Epithelial cell of prostate (primary cell): ENCODE results near the gene ZYG11A.

Source experiments
- DNase-seq: peaks from one replicate; pipeline ENCODE4 v3.0.0-alpha.2; 2011; ENCODE audit warnings: low read depth, low spot score
- H3K27ac ChIP-seq: fragments of 450-650 bp; 2 replicates; pipeline ENCODE4 v1.5.1; 2017; ENCODE audit warnings: mild to moderate bottlenecking

The ZYG11A gene

DNA sequence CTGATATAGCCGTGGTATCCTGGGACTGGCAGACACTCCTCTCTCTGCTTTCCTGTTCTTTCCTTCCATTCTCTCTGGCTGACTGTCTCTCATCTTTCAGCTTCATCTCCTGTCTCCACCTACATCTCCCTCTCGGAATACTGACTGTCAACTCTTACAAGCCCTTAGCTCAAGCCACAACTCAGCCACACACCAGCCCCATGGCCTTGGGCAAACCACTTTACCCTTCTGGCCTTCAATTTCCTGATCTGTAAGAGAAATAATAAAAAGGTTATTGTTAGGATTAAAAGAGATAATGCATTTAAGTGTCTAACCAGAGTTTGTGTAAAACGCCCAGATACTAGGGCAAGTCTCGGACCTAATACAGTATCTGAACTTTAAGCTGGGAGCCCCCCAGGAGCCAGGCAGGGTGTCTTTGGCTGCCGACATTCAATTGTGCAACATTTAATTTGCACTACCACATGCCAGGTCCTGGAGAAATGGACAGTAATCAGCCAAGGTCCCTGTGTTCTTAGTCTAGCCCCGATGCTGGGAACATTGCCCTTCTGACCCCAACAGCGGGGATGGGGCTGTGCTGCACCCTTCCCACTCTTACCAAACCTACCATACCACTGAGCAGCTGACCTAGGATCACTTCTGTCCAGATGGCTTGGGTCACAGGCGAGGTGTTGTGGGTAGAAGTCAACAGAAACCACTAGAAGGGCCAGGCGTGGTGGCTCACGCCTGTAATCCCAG is 73.8 kb downstream of the ZYG11A start:
- no peak for DNase-seq
- no peak overlapping the region for H3K27ac ChIP-seq

DNA sequence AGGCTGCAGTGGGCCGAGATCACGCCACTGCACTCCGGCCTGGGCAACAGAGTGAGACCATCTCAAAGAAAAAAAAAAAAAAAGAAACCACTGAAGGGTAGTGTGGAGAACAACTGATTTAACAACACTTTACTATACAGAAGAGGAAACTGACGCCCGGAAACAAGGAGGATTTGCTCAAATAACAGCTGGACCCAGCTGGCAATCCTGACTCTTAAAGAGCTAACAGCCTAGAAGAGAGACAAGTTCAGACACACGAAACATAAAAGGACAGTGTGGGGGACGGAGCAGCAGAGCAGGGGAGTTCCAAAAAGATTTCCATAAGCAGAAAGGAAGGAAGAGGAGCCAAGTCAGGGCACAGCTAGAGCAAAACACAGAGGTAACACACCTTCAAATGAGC is 74.6 kb downstream of the ZYG11A start:
- H3K27ac ChIP-seq: no peak overlapping the region
- DNase-seq: no peak

DNA sequence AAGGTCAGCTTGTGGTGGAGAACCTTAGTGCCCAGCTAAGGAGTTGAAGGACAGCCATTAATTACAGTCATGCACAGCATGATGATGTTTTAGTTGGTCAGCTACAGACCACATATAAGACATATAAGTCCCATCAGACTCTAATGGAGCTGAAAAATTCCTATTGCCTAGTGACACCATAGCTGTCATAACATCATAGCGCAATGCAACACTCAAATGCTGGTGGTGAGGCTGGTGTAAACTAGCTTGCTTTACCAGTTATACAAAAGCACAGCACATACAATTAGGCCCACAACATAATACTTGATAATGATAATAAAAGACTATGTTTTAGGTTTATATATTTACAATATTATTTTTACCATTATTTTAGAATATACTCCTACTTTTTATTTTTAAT is 75.0 kb downstream of the ZYG11A start:
- H3K27ac ChIP-seq: no peak overlapping the region
- no peak for DNase-seq

DNA sequence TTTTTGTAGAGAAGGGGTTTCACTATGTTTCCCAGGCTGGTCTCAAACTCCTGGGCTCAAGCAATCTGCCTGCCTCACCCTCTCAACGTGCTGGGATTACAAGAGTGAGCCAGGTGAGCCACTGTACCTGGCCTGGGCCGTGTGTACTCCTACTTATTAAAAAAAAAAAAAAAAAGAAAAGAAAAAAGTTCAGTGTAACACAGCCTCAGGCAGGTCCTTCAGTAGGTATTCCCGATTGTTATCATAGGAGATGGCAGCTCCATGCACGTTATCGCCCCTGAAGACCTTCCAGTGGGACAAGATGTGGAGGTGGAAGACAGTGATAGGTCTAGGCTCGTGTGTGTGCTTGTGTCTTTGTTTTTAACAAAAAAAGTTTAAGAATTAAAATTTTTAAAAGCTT is 75.6 kb downstream of the ZYG11A start:
- no peak for DNase-seq
- H3K27ac ChIP-seq: no peak overlapping the region

DNA sequence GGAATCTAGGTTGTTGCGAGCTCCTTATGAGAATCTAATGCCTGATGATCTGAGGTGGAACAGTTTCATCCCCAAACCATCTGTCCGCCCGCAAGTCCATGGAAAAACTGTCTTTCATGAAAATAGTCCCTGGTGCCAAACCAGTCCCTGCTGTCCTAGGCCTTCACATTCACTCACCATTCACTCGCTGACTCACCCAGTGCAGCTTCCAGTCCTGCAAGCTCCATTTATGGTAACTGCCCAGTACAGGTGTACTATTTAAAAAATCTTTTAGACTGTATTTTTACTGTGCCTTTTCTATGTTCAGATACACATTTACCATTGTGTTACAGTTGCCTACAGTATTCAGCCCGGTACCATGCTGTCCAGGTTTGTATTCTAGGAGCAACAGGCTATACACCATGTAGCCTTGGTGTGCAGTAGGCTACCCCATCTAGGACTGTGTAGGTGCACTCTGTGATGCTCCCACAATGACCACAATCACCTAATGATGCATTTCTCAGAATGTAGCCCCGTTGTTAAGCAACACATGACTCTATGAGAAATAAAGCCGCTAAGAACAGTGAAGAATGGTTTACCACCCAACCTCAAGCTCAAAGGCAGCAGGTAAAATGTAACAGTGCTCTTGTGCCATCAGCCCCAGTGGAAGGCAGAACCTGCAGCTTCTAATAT is 76.6 kb downstream of the ZYG11A start:
- H3K27ac ChIP-seq: peak overlapping the region; percentile 1
- DNase-seq: peak; percentile 20

DNA sequence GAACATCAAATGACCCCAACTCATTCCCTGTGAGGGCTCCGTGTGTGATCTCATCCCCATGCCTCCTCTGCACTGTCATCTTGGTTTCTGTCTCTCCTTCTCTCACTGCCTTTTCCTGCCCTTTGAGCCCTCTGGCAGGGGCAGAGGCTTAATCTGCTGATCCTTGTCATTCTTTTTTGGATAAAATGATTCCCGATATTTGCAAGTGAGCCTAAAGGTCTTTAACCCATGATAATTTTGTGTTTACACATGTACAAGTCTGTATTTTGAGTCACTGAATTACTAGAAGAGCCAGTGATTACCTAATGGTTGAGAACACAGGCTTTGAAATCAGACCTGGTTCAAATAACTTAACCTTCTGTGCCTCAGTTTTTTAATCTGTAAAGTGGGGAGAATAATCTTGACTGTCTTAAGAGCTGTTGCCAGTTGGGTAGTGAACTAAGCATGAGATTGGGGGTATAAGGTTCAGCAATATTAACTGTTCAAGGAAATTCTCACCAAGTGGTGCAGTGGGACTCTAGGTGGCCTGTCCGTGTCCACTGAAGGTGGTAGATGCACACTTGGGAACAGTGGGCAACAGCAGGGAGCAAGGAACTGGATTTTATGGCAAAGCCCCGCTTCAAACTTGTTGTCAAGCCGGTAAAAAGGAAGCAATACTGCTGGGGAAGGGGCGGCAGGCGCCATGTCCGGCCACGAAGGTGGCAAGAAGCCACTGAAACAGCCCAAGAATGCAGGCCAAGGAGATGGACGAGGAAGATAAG is 77.3 kb downstream of the ZYG11A start:
- H3K27ac ChIP-seq: peak overlapping the region; percentile 1
- no peak for DNase-seq

DNA sequence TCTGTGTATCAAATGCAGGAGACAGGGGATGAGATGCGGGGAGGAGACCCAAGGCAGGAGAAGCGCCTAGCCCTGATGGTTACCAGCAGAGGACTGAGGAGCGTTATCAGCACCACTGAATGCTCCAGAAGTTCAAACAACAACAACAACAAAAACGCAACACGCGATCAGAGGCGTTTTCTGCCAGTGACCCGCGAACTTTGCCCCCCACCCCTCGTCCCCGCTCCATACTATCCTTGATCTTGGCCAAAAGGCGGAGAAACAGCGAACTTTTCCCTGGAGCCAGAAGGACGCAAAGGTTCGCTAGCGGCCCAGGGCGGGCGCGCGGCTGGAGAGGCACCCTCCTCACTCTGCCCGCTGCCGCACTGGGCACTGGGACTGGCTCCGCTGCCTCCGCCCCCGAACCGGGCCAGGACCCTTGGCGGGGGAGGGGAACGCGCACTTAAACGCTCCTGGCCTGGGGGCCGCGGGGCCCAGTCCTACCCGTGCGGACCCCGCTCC is 78.3 kb downstream of the ZYG11A start:
- peak overlapping the region; percentile 31 for H3K27ac ChIP-seq
- DNase-seq: no peak

DNA sequence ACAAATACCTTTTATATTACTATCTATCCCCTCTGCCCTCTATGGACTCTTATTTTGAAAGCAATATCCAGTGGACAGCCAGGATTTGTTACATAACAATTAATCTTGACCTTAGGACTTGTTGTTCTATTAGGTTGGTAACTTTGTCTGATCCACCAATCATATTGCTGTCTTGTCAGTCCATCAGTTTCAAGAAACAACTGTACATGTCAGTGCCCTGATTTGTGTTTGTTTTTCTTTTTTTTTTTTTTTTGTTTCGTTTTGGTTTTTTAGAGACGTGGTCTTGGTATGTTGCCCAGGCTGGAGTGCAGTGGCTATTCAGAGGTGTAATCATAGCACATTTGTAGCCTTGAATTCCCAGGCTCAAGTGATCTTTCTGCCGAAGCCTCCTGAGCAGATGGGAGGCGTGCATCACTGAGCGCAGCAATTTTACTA is 83.0 kb downstream of the ZYG11A start:
- H3K27ac ChIP-seq: no peak overlapping the region
- DNase-seq: no peak

DNA sequence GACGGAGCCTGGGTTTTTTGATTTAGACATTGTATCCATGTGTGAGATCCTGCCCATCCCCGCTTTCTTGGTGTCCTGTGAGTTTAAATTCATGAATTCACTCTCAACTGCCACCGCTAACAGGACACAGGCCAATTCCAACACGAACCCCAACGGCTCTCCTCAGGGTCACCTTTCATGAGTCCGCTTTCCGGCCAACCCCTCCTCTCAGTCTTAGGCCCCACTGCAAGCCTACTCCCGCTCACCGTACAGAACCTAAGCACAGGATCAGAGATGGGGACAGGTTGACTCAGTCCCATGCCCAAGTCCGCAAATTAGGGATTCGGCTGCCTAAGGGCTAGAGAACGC is 84.3 kb downstream of the ZYG11A start:
- no peak overlapping the region for H3K27ac ChIP-seq
- DNase-seq: no peak

DNA sequence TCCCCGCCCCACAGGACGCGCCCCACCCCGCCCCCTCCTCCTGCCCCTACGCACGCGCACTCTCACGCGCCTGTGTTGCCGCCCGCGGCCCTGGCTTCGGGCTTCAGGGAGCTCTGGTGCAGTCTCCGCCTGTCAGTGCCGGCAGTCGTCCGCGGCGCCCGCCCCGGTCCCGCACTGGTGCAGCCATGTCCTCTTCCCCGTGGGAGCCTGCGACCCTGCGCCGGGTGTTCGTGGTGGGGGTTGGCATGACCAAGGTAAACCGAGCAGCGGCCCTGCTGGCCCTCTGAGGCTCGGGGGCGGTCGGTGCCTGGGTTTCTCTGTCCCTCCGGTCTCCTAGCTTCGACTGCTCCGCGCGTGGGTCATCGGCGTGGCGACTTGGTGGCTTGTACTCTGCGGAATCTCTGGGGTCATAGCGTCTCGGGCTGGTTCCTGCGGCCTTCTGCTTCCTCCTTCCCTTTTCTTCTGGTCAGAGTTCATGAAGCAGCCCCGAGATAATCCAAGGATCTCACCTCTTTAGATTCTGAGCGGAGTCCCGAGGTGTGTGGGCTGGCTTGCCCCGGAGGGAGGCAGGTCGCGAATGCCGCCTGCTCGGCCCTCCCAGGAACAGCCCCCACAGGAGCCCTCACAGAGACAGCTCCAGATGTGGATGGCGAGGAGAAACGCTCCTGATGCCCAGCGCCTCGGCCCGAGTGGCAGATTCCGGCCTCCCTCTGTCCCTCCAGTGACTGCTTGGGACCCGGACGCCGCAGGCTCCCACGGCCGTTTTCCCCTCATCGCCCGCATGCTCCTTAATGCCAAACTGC is 84.9 kb downstream of the ZYG11A start, which contains the start of gene SCP2:
Gene SCP2, plus strand, starts transcription at position 65 of the 803 bp plus-strand sequence. Its CDS starts 121 bp downstream, at position 186.
- no peak for DNase-seq
- no peak within 1 kb of the TSS for H3K27ac ChIP-seq

DNA sequence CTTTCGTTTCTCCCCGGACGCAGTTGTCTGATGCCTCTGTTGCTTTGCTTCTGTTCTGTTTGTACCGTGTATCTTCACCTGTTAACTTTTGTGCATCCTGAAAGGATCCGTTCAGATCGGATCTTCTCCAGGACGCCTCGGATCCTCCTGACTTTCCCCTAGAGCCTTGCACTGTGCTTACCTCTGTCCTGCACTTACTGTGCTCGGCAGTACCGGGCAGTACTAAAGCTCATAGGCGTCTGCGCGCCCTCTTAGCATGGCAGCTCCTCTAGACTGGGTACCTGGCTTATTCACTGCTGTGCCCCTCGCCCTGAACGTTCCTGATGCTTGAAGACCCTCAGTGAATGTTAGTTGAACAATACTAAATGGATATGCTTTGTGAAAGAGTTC is 85.5 kb downstream of the ZYG11A start:
- no peak overlapping the region for H3K27ac ChIP-seq
- DNase-seq: no peak

DNA sequence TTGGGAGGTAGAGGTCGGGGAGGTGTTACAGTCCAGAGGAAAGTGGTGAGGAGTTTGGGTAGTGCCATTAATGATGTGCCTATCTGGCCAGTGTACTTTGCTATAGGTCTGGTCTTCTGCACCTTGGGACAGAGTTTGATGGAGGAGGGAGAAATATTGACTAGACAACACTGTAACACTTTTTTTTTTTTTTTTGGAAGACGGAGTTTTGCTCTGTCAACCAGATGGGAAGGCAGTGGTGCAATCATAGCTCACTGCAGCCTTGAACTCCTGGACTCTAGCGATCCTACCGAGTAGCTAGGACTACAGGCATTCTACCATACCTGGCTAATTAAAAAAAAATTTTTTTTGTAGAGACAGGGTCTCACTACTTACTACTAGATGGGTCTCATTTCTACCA is 86.5 kb downstream of the ZYG11A start:
- no peak overlapping the region for H3K27ac ChIP-seq

DNA sequence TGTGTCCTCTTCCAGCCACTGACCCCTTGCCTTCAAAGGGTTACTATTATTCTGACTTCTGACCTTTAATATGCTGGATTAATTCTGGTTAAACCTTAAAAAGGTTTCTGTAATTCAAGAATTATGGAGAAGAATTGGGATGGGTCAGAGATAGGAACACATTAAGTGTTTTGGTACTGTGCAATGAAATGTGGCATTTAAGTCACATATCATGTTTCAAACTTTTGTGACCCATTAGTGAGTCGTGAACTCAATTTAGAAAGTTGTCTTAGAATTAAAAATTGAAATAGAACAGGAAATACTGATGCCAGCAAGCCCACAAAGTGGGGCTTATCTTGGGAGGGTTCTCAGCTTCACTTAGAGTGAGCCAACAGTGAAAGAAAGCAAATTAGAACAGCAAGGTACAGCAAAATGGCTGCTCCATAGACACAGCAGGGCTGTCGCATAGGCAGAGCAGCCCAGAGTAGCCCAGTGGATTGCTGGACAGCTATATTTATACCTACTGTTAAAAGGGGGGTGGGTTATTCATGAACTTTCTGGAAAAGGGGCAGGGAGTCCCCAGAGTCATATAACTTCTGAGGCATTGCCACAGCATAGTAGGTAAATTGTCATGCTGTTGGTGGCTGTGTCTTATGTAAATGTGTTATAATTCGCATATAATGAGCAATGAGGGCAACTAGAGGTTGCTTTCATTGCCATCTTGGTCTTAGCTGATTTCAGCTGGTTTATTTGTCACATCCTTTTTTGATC is 95.0 kb downstream of the ZYG11A start:
- no peak overlapping the region for H3K27ac ChIP-seq

More for the DNA sequence above, 86.5 kb downstream of the ZYG11A start:
- no peak for DNase-seq

DNA sequence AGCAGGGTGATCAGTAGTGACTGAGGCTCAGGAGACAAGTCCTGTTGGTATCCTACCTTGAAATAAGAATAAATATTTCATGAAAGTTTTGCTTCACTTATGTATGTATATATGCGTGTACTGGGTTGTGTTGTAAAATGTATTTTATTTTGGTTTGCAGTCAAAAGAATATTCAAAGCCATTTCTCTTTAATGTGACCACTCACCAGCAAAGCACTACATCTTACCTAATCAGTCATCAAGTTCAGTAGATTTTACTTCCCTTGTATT is 95.6 kb downstream of the ZYG11A start:
- DNase-seq: no peak
- H3K27ac ChIP-seq: no peak overlapping the region

More for the DNA sequence above, 95.0 kb downstream of the ZYG11A start:
- DNase-seq: no peak

DNA sequence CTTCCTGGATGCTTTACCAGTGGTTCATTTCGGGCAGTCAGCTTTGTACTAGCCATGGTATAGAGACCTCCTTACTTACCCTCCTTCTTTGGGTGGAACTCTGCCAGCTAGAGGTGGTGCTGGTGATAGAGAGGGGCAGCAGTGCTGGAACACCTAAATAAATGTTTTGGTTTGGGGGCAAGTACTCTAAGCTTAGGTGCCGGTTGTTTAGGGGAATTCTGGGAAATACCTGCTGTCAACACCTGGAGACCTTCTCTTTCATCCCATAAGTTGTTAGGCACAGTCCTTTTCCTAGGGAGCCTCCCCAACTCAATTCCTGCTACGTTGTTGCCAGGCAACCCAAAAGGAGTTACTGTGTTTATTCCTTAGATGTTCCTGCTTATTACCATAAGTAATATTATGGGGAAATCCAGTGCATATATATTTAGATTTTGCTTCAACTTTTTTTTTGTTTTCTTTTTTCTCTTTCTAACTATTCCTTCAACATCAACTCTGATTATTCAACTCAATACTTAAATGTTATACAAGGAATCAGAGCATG is 101.4 kb downstream of the ZYG11A start:
- no peak for DNase-seq
- no peak overlapping the region for H3K27ac ChIP-seq

DNA sequence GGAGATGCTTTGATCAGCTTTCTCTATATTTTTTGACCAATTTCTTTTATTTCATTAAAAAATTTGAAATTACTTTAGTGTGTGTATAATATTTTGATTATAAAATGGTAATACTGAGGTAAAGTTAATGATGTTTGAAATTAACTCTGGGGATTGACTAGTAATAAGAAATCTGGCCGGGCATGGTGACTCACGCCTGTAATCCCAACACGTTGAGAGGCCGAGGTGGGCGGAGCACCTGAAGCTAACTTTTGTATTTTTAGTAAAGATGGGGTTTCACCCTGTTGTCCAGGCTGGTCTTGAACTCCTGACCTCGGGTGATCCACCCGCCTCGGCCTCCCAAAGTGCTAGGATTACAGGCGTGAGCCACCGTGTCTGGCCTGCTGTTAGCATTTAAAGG is 102.0 kb downstream of the ZYG11A start:
- no peak for DNase-seq
- H3K27ac ChIP-seq: no peak overlapping the region
